Measurements from ENCODE around the gene SH3TC2.
A peak's percentile ranks its signal among the peaks of the same experiment; 100 is the strongest.

GRCh38 chr5:149027636-149028035 is 35.2 kb downstream of the SH3TC2 start:
- no peak for TF ChIP-seq CTCF (conservative IDR thresholded peaks at IDR 0.05)
- 0 out of 2 replicates have a peak, but pooled peaks have one; percentile 17 for TF ChIP-seq ZFX (IDR thresholded peaks at IDR 0.05)

Measured in C4-2B (cell line).